Measurements from ENCODE around the gene PRLR.

The PRLR gene

GRCh38 chr5:35233121-35233520, 2.8 kb upstream of the PRLR start:
- no peak for DNase-seq (ENCODE audit: low read depth)
- Histone ChIP-seq H3K9me3 (ENCODE audit: control insufficient read depth, low read length) (no peaks in the 10 kb centered on the region), H3K36me3 (ENCODE audit: control insufficient read depth, insufficient read depth, low read length, severe bottlenecking) (no peaks in the 10 kb centered on the region), H3K9ac (ENCODE audit: low read length) (no peak overlapping the region), H3K27me3 (replicated peaks; ENCODE audit: control insufficient read depth, insufficient read depth, low read length) (peaks cover 30% of the 10 kb centered on the region), H3K4me3 (ENCODE audit: low read length) (no peak overlapping the region), H3K4me1 (ENCODE audit: control insufficient read depth, insufficient read depth, low read length) (peaks cover 12% of the 10 kb centered on the region)

- Histone ChIP-seq H3K36me3 (ENCODE audit: control insufficient read depth, insufficient read depth, low read length, severe bottlenecking) (no peaks in the 10 kb centered on the region), H3K9me3 (ENCODE audit: control insufficient read depth, low read length) (no peaks in the 10 kb centered on the region), H3K27me3 (replicated peaks; ENCODE audit: control insufficient read depth, insufficient read depth, low read length) (peaks cover 38% of the 10 kb centered on the region), H3K9ac (ENCODE audit: low read length) (no peak overlapping the region), H3K4me1 (ENCODE audit: control insufficient read depth, insufficient read depth, low read length) (peaks cover 12% of the 10 kb centered on the region), H3K4me3 (ENCODE audit: low read length) (no peak overlapping the region)
- DNase-seq (ENCODE audit: low read depth): no peak
Observed at GRCh38 chr5:35232124-35232523, 1.8 kb upstream of the PRLR start.

GRCh38 chr5:35229076-35230037, 930 bp downstream of the PRLR start:
- H3K4me1 ChIP-seq (ENCODE audit: control insufficient read depth, insufficient read depth, low read length): peaks cover 12% of the 10 kb centered on the region
- H3K4me3 ChIP-seq (ENCODE audit: low read length): peak overlapping the region; percentile 71
- no peak overlapping the region for H3K9ac ChIP-seq (ENCODE audit: low read length)
- DNase-seq (ENCODE audit: low read depth): no peak
- H3K9me3 ChIP-seq (ENCODE audit: control insufficient read depth, low read length): no peaks in the 10 kb centered on the region
- H3K36me3 ChIP-seq (ENCODE audit: control insufficient read depth, insufficient read depth, low read length, severe bottlenecking): no peaks in the 10 kb centered on the region
- peaks cover 44% of the 10 kb centered on the region for H3K27me3 ChIP-seq (replicated peaks; ENCODE audit: control insufficient read depth, insufficient read depth, low read length)

GRCh38 chr5:35228310-35228709, 2.0 kb downstream of the PRLR start:
- H3K9me3 ChIP-seq (ENCODE audit: control insufficient read depth, low read length): no peaks in the 10 kb centered on the region
- H3K9ac ChIP-seq (ENCODE audit: low read length): no peak overlapping the region
- no peaks in the 10 kb centered on the region for H3K36me3 ChIP-seq (ENCODE audit: control insufficient read depth, insufficient read depth, low read length, severe bottlenecking)
- no peak for DNase-seq (ENCODE audit: low read depth)
- peaks cover 18% of the 10 kb centered on the region for H3K4me1 ChIP-seq (ENCODE audit: control insufficient read depth, insufficient read depth, low read length)
- H3K4me3 ChIP-seq (ENCODE audit: low read length): no peak overlapping the region
- H3K27me3 ChIP-seq (replicated peaks; ENCODE audit: control insufficient read depth, insufficient read depth, low read length): peaks cover 44% of the 10 kb centered on the region

- Histone ChIP-seq H3K27me3 (replicated peaks; ENCODE audit: control insufficient read depth, insufficient read depth, low read length) (peaks cover 40% of the 10 kb centered on the region), H3K9me3 (ENCODE audit: control insufficient read depth, low read length) (no peaks in the 10 kb centered on the region), H3K4me1 (ENCODE audit: control insufficient read depth, insufficient read depth, low read length) (peaks cover 18% of the 10 kb centered on the region), H3K4me3 (ENCODE audit: low read length) (no peak overlapping the region), H3K9ac (ENCODE audit: low read length) (no peak overlapping the region), H3K36me3 (ENCODE audit: control insufficient read depth, insufficient read depth, low read length, severe bottlenecking) (no peaks in the 10 kb centered on the region)
- no peak for DNase-seq (ENCODE audit: low read depth)
Observed at GRCh38 chr5:35227720-35228119, 2.6 kb downstream of the PRLR start.

GRCh38 chr5:35223787-35224395, 6.4 kb downstream of the PRLR start:
- Histone ChIP-seq H3K9ac (ENCODE audit: low read length) (no peak overlapping the region), H3K4me1 (ENCODE audit: control insufficient read depth, insufficient read depth, low read length) (peaks cover 6% of the 10 kb centered on the region), H3K9me3 (ENCODE audit: control insufficient read depth, low read length) (no peaks in the 10 kb centered on the region), H3K27me3 (replicated peaks; ENCODE audit: control insufficient read depth, insufficient read depth, low read length) (peaks cover 20% of the 10 kb centered on the region), H3K4me3 (ENCODE audit: low read length) (no peak overlapping the region), H3K36me3 (ENCODE audit: control insufficient read depth, insufficient read depth, low read length, severe bottlenecking) (no peaks in the 10 kb centered on the region)
- no peak for DNase-seq (ENCODE audit: low read depth)

- H3K27me3 ChIP-seq (replicated peaks; ENCODE audit: control insufficient read depth, insufficient read depth, low read length): no peaks in the 10 kb centered on the region
- H3K4me3 ChIP-seq (ENCODE audit: low read length): no peak overlapping the region
- no peaks in the 10 kb centered on the region for H3K36me3 ChIP-seq (ENCODE audit: control insufficient read depth, insufficient read depth, low read length, severe bottlenecking)
- peaks cover 6% of the 10 kb centered on the region for H3K4me1 ChIP-seq (ENCODE audit: control insufficient read depth, insufficient read depth, low read length)
- no peak for DNase-seq (ENCODE audit: low read depth)
- H3K9me3 ChIP-seq (ENCODE audit: control insufficient read depth, low read length): no peaks in the 10 kb centered on the region
- H3K9ac ChIP-seq (ENCODE audit: low read length): no peak overlapping the region
Observed at GRCh38 chr5:35220967-35221366, 9.3 kb downstream of the PRLR start.

GRCh38 chr5:35218981-35219380, 11.3 kb downstream of the PRLR start:
- no peak for DNase-seq (ENCODE audit: low read depth)

GRCh38 chr5:35214051-35214450, 16.2 kb downstream of the PRLR start:
- DNase-seq (ENCODE audit: low read depth): no peak
- no peaks in the 10 kb centered on the region for H3K4me1 ChIP-seq (ENCODE audit: control insufficient read depth, insufficient read depth, low read length)

More at GRCh38 chr5:35218981-35219380, 11.3 kb downstream of the PRLR start:
- peaks cover 3% of the 10 kb centered on the region for H3K4me1 ChIP-seq (ENCODE audit: control insufficient read depth, insufficient read depth, low read length)
- no peaks in the 10 kb centered on the region for H3K36me3 ChIP-seq (ENCODE audit: control insufficient read depth, insufficient read depth, low read length, severe bottlenecking)
- no peak overlapping the region for H3K4me3 ChIP-seq (ENCODE audit: low read length)
- no peak overlapping the region for H3K9ac ChIP-seq (ENCODE audit: low read length)
- H3K9me3 ChIP-seq (ENCODE audit: control insufficient read depth, low read length): no peaks in the 10 kb centered on the region
- no peaks in the 10 kb centered on the region for H3K27me3 ChIP-seq (replicated peaks; ENCODE audit: control insufficient read depth, insufficient read depth, low read length)

GRCh38 chr5:35213608-35214007, 16.7 kb downstream of the PRLR start:
- DNase-seq (ENCODE audit: low read depth): no peak
- H3K9ac ChIP-seq (ENCODE audit: low read length): no peak overlapping the region

More at GRCh38 chr5:35214051-35214450, 16.2 kb downstream of the PRLR start:
- Histone ChIP-seq H3K4me3 (ENCODE audit: low read length) (no peak overlapping the region), H3K9ac (ENCODE audit: low read length) (no peak overlapping the region), H3K36me3 (ENCODE audit: control insufficient read depth, insufficient read depth, low read length, severe bottlenecking) (no peaks in the 10 kb centered on the region), H3K27me3 (replicated peaks; ENCODE audit: control insufficient read depth, insufficient read depth, low read length) (no peaks in the 10 kb centered on the region), H3K9me3 (ENCODE audit: control insufficient read depth, low read length) (no peaks in the 10 kb centered on the region)

GRCh38 chr5:35212122-35212982, 17.9 kb downstream of the PRLR start:
- H3K36me3 ChIP-seq (ENCODE audit: control insufficient read depth, insufficient read depth, low read length, severe bottlenecking): no peaks in the 10 kb centered on the region
- no peak overlapping the region for H3K9ac ChIP-seq (ENCODE audit: low read length)
- DNase-seq (ENCODE audit: low read depth): no peak
- no peaks in the 10 kb centered on the region for H3K9me3 ChIP-seq (ENCODE audit: control insufficient read depth, low read length)
- H3K27me3 ChIP-seq (replicated peaks; ENCODE audit: control insufficient read depth, insufficient read depth, low read length): no peaks in the 10 kb centered on the region
- no peaks in the 10 kb centered on the region for H3K4me1 ChIP-seq (ENCODE audit: control insufficient read depth, insufficient read depth, low read length)
- H3K4me3 ChIP-seq (ENCODE audit: low read length): no peak overlapping the region

More at GRCh38 chr5:35213608-35214007, 16.7 kb downstream of the PRLR start:
- Histone ChIP-seq H3K4me1 (ENCODE audit: control insufficient read depth, insufficient read depth, low read length) (no peaks in the 10 kb centered on the region), H3K9me3 (ENCODE audit: control insufficient read depth, low read length) (no peaks in the 10 kb centered on the region), H3K36me3 (ENCODE audit: control insufficient read depth, insufficient read depth, low read length, severe bottlenecking) (no peaks in the 10 kb centered on the region), H3K27me3 (replicated peaks; ENCODE audit: control insufficient read depth, insufficient read depth, low read length) (no peaks in the 10 kb centered on the region), H3K4me3 (ENCODE audit: low read length) (no peak overlapping the region)

Measured in adipocyte (in vitro differentiated cells).